ENCODE data around the gene ADAMTS2. TPM values are rescaled to one million over a fixed set of nuclear protein-coding genes. Genes with fewer than 3 reads are reported as not detected.

ADAMTS2 gene
- total and polyA plus RNA-seq, 2 experiments from 2014 or later, result 1.6 to 8.1 TPM

- TF ChIP-seq, protein P1, sequence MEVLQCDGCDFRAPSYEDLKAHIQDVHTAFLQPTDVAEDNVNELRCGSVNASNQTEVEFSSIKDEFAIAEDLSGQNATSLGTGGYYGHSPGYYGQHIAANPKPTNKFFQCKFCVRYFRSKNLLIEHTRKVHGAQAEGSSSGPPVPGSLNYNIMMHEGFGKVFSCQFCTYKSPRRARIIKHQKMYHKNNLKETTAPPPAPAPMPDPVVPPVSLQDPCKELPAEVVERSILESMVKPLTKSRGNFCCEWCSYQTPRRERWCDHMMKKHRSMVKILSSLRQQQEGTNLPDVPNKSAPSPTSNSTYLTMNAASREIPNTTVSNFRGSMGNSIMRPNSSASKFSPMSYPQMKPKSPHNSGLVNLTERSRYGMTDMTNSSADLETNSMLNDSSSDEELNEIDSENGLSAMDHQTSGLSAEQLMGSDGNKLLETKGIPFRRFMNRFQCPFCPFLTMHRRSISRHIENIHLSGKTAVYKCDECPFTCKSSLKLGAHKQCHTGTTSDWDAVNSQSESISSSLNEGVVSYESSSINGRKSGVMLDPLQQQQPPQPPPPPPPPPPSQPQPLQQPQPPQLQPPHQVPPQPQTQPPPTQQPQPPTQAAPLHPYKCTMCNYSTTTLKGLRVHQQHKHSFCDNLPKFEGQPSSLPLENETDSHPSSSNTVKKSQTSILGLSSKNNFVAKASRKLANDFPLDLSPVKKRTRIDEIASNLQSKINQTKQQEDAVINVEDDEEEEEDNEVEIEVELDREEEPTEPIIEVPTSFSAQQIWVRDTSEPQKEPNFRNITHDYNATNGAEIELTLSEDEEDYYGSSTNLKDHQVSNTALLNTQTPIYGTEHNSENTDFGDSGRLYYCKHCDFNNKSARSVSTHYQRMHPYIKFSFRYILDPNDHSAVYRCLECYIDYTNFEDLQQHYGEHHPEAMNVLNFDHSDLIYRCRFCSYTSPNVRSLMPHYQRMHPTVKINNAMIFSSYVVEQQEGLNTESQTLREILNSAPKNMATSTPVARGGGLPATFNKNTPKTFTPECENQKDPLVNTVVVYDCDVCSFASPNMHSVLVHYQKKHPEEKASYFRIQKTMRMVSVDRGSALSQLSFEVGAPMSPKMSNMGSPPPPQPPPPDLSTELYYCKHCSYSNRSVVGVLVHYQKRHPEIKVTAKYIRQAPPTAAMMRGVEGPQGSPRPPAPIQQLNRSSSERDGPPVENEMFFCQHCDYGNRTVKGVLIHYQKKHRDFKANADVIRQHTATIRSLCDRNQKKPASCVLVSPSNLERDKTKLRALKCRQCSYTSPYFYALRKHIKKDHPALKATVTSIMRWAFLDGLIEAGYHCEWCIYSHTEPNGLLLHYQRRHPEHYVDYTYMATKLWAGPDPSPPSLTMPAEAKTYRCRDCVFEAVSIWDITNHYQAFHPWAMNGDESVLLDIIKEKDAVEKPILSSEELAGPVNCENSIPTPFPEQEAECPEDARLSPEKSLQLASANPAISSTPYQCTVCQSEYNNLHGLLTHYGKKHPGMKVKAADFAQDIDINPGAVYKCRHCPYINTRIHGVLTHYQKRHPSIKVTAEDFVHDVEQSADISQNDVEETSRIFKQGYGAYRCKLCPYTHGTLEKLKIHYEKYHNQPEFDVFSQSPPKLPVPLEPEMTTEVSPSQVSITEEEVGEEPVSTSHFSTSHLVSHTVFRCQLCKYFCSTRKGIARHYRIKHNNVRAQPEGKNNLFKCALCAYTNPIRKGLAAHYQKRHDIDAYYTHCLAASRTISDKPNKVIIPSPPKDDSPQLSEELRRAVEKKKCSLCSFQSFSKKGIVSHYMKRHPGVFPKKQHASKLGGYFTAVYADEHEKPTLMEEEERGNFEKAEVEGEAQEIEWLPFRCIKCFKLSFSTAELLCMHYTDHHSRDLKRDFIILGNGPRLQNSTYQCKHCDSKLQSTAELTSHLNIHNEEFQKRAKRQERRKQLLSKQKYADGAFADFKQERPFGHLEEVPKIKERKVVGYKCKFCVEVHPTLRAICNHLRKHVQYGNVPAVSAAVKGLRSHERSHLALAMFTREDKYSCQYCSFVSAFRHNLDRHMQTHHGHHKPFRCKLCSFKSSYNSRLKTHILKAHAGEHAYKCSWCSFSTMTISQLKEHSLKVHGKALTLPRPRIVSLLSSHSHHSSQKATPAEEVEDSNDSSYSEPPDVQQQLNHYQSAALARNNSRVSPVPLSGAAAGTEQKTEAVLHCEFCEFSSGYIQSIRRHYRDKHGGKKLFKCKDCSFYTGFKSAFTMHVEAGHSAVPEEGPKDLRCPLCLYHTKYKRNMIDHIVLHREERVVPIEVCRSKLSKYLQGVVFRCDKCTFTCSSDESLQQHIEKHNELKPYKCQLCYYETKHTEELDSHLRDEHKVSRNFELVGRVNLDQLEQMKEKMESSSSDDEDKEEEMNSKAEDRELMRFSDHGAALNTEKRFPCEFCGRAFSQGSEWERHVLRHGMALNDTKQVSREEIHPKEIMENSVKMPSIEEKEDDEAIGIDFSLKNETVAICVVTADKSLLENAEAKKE (CRISPR knock-in tag; IDR thresholded peaks at IDR 0.05), result no peak
Observed at GRCh38 chr5:179126506-179126991, 218.7 kb downstream of the ADAMTS2 start (continued).

GRCh38 chr5:179125789-179126505 lies 219.3 kb downstream of the ADAMTS2 start:
- H3K4me1 ChIP-seq (ENCODE audit: insufficient read depth), result no peaks in the 10 kb centered on the region
- Mint-ChIP-seq H3K27me3 (ENCODE audit: insufficient read depth, low read depth, poor library complexity) (peaks cover 7% of the 10 kb centered on the region), H3K36me3 (ENCODE audit: low read depth) (peaks cover 19% of the 10 kb centered on the region), H3K9me3 (peaks cover 71% of the 10 kb centered on the region), H3K27ac (no peak overlapping the region), H3K4me3 (no peak overlapping the region), H3K4me1 (no peaks in the 10 kb centered on the region)
- H2AFZ ChIP-seq, result no peak overlapping the region
- H3F3A ChIP-seq (replicated peaks; ENCODE audit: low read depth), result no peaks in the 10 kb centered on the region
- no peaks in the 10 kb centered on the region for H3K9me2 ChIP-seq (ENCODE audit: insufficient read depth)
- H3K36me3 ChIP-seq (ENCODE audit: insufficient read depth), result no peaks in the 10 kb centered on the region
- TF ChIP-seq CREB1 (CRISPR knock-in tag; IDR thresholded peaks at IDR 0.05; ENCODE audit: low read depth), result no peak
- TF ChIP-seq JUNB (IDR thresholded peaks at IDR 0.05; ENCODE audit: unreplicated experiment), result no peak
- TF ChIP-seq EZH2 (IDR thresholded peaks at IDR 0.05; ENCODE audit: low read depth, unreplicated experiment), result no peak
- TF ChIP-seq, protein P2, sequence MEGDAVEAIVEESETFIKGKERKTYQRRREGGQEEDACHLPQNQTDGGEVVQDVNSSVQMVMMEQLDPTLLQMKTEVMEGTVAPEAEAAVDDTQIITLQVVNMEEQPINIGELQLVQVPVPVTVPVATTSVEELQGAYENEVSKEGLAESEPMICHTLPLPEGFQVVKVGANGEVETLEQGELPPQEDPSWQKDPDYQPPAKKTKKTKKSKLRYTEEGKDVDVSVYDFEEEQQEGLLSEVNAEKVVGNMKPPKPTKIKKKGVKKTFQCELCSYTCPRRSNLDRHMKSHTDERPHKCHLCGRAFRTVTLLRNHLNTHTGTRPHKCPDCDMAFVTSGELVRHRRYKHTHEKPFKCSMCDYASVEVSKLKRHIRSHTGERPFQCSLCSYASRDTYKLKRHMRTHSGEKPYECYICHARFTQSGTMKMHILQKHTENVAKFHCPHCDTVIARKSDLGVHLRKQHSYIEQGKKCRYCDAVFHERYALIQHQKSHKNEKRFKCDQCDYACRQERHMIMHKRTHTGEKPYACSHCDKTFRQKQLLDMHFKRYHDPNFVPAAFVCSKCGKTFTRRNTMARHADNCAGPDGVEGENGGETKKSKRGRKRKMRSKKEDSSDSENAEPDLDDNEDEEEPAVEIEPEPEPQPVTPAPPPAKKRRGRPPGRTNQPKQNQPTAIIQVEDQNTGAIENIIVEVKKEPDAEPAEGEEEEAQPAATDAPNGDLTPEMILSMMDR (conservative IDR thresholded peaks at IDR 0.05; ENCODE audit: low read depth in 2 of 2), result no peak
- no peak for TF ChIP-seq EZH2phosphoT487 (IDR thresholded peaks at IDR 0.05; ENCODE audit: unreplicated experiment)
- TF ChIP-seq ZNF331 (CRISPR knock-in tag; IDR thresholded peaks at IDR 0.05; ENCODE audit: low read depth), result no peak
- TF ChIP-seq NANOG (IDR thresholded peaks at IDR 0.05; ENCODE audit: borderline replicate concordance), result no peak
- no peak for TF ChIP-seq POLR2AphosphoS5 (IDR thresholded peaks at IDR 0.05; ENCODE audit: low read depth)
- no peak for TF ChIP-seq STAT1 (IDR thresholded peaks at IDR 0.05; ENCODE audit: unreplicated experiment)
- no peak for TF ChIP-seq ZNF114 (CRISPR knock-in tag; IDR thresholded peaks at IDR 0.05)
- TF ChIP-seq, protein P3, sequence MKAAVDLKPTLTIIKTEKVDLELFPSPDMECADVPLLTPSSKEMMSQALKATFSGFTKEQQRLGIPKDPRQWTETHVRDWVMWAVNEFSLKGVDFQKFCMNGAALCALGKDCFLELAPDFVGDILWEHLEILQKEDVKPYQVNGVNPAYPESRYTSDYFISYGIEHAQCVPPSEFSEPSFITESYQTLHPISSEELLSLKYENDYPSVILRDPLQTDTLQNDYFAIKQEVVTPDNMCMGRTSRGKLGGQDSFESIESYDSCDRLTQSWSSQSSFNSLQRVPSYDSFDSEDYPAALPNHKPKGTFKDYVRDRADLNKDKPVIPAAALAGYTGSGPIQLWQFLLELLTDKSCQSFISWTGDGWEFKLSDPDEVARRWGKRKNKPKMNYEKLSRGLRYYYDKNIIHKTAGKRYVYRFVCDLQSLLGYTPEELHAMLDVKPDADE (IDR thresholded peaks at IDR 0.05), result no peak
- H3K79me2 ChIP-seq (replicated peaks; ENCODE audit: insufficient read depth), result no peaks in the 10 kb centered on the region
- H3K4me3 ChIP-seq, result no peak overlapping the region
- no peak overlapping the region for H3K4me2 ChIP-seq
- no peak overlapping the region for H3K27ac ChIP-seq (ENCODE audit: low read depth)
- DNase-seq (ENCODE audit: low spot score) (no peak), ATAC-seq (no peak)
- H4K20me1 ChIP-seq (replicated peaks; ENCODE audit: insufficient read depth), result no peaks in the 10 kb centered on the region
- no peaks in the 10 kb centered on the region for H3K27me3 ChIP-seq (ENCODE audit: insufficient read depth)

Data from GM23338 (cell line).